DMS79 (cell line): ENCODE data around the gene CD27.
"Not testable (repeated sequence)": the region's sequence is repeated elsewhere in the genome, so short reads cannot be mapped to it uniquely, and the experiment has no call there.

Source experiments
- DNase-seq: peaks from one replicate; lab custom pipeline; 2025; lab: John Stamatoyannopoulos, UW

Gene CD27

GRCh38 chr12:6461401-6462233 lies 16.9 kb downstream of the CD27 start:
- DNase-seq, result no peak

GRCh38 chr12:6462234-6462995 lies 17.7 kb downstream of the CD27 start:
- DNase-seq, result no peak

GRCh38 chr12:6463216-6463615 lies 18.5 kb downstream of the CD27 start:
- no peak for DNase-seq

- no peak for DNase-seq
These were observed 19.1 kb downstream of the CD27 start for GRCh38 chr12:6463858-6464257.

- no peak for DNase-seq
These were observed 19.8 kb downstream of the CD27 start for GRCh38 chr12:6464531-6464930.

GRCh38 chr12:6465467-6466183 lies 20.9 kb downstream of the CD27 start:
- DNase-seq, result peak; percentile 60

- DNase-seq, result no peak
These were observed 21.4 kb downstream of the CD27 start for GRCh38 chr12:6466184-6466573.

- DNase-seq, result not testable (repeated sequence)
These were observed 22.0 kb downstream of the CD27 start for GRCh38 chr12:6466751-6467150.

GRCh38 chr12:6467571-6468282 lies 23.0 kb downstream of the CD27 start:
- DNase-seq, result not testable (repeated sequence)

GRCh38 chr12:6468283-6468575 lies 23.5 kb downstream of the CD27 start:
- no peak for DNase-seq

- no peak for DNase-seq
These were observed 24.3 kb downstream of the CD27 start for GRCh38 chr12:6469092-6469491.

- no peak for DNase-seq
These were observed 25.0 kb downstream of the CD27 start for GRCh38 chr12:6469609-6470374.

- DNase-seq, result peak; percentile 95
These were observed 25.8 kb downstream of the CD27 start, which contains the start of gene VAMP1 for GRCh38 chr12:6470375-6471163. Gene VAMP1 (minus strand): TSS chr12:6470677. CDS start chr12:6470531, 146 bp downstream.

- no peak for DNase-seq
These were observed 27.2 kb downstream of the CD27 start for GRCh38 chr12:6471989-6472360.

- DNase-seq, result no peak
These were observed 27.7 kb downstream of the CD27 start for GRCh38 chr12:6472491-6472890.

- DNase-seq, result not testable (repeated sequence)
These were observed 30.6 kb downstream of the CD27 start for GRCh38 chr12:6475233-6475975.

- DNase-seq, result no peak
These were observed 31.7 kb downstream of the CD27 start for GRCh38 chr12:6476489-6476888.

- DNase-seq, result not testable (repeated sequence)
These were observed 33.0 kb downstream of the CD27 start for GRCh38 chr12:6477601-6478377.

- DNase-seq, result no peak
These were observed 33.7 kb downstream of the CD27 start for GRCh38 chr12:6478416-6478815.
